CD14-positive monocyte (primary cell): ENCODE measurements around the gene USP11. TPM values are rescaled to one million over a fixed set of nuclear protein-coding genes. Genes with fewer than 3 reads are reported as not detected.

ENCODE experiments used
- DNase-seq, 3 donors: peaks; one replicate each; pipeline ENCODE4 v3.0.0-alpha.2; 2011 to 2022
- H2AFZ ChIP-seq: 2 replicates; pipeline ENCODE4 v1.6.0; 2012; ENCODE audit warnings: mild to moderate bottlenecking, low read depth, low read length, inconsistent platforms; ENCODE audit not compliant: insufficient read depth, poor library complexity, severe bottlenecking
- H3K27ac ChIP-seq, 2 donors: 1 replicate in 1 of 2; 2 replicates in 1 of 2; pipeline ENCODE4 v1.5.1; 2012 to 2013; ENCODE audit warnings: low read length in 2 of 2, control low read depth in 1 of 2, inconsistent platforms in 1 of 2, low read depth in 1 of 2, mild to moderate bottlenecking in 1 of 2
- H3K27me3 ChIP-seq, 2 donors: one replicate each; pipeline versions ENCODE4 v1.6.0 to v1.6.1; 2011 to 2013; ENCODE audit warnings: low read length in 2 of 2; ENCODE audit not compliant: control insufficient read depth in 2 of 2, insufficient read depth in 2 of 2
- H3K36me3 ChIP-seq, 2 donors: replicated peaks in 1 of 2; 1 replicate in 1 of 2; 2 replicates in 1 of 2; pipeline versions ENCODE4 v1.5.1 to v1.6.1; 2012 to 2013; ENCODE audit warnings: low read length in 2 of 2, control low read depth in 1 of 2, inconsistent platforms in 1 of 2, mild to moderate bottlenecking in 1 of 2; ENCODE audit not compliant: insufficient read depth in 2 of 2, control insufficient read depth in 1 of 2
- H3K4me1 ChIP-seq, 2 donors: 1 replicate in 1 of 2; 2 replicates in 1 of 2; pipeline versions ENCODE4 v1.5.1 to v1.6.1; 2012 to 2013; ENCODE audit warnings: low read length in 2 of 2, control low read depth in 1 of 2, inconsistent platforms in 1 of 2, mild to moderate bottlenecking in 1 of 2, moderate library complexity in 1 of 2; ENCODE audit not compliant: insufficient read depth in 2 of 2, control insufficient read depth in 1 of 2
- H3K4me2 ChIP-seq: replicated peaks from 2 replicates; pipeline ENCODE3; 2012; ENCODE audit warnings: low read length, moderate library complexity, mild to moderate bottlenecking; ENCODE audit not compliant: poor library complexity, severe bottlenecking; ENCODE audit errors: extremely low read depth
- H3K4me3 ChIP-seq, 3 experiments: fragments of 200-600 bp in 1 of 3; sonication (generic) in 1 of 3; replicated peaks in 1 of 3; 1 replicate in 2 of 3; 2 replicates in 1 of 3; pipeline ENCODE4 v1.5.1; 2011 to 2013; ENCODE audit warnings: low read length in 3 of 3, mild to moderate bottlenecking in 3 of 3, control low read depth in 2 of 3, low read depth in 2 of 3, inconsistent platforms in 1 of 3, moderate library complexity in 1 of 3
- H3K79me2 ChIP-seq: 2 replicates; pipeline ENCODE4 v1.6.0; 2012; ENCODE audit warnings: mild to moderate bottlenecking, control low read depth, inconsistent platforms, low read length, moderate library complexity; ENCODE audit not compliant: insufficient read depth
- H3K9ac ChIP-seq: 2 replicates; pipeline ENCODE4 v1.6.0; 2017; ENCODE audit warnings: low read length, mild to moderate bottlenecking; ENCODE audit not compliant: insufficient read depth, poor library complexity, severe bottlenecking
- H3K9me3 ChIP-seq, 2 donors: replicated peaks in 1 of 2; 1 replicate in 1 of 2; 2 replicates in 1 of 2; pipeline versions ENCODE4 v1.5.1 to v1.6.1; 2012 to 2013; ENCODE audit warnings: low read length in 2 of 2, control low read depth in 1 of 2; ENCODE audit not compliant: control insufficient read depth in 1 of 2, insufficient read depth in 1 of 2
- H4K20me1 ChIP-seq: 2 replicates; pipeline ENCODE4 v1.6.0; 2012; ENCODE audit warnings: mild to moderate bottlenecking, low read length, control low read depth, moderate library complexity; ENCODE audit not compliant: insufficient read depth
- H3K27ac Mint-ChIP-seq, 7 donors: one replicate each; pipeline ENCODE4 v1.8.0; 2020; ENCODE audit warnings: mild to moderate bottlenecking in 7 of 7, mixed read lengths in 7 of 7, moderate library complexity in 6 of 7, inconsistent platforms in 2 of 7
- H3K27me3 Mint-ChIP-seq, 3 donors: one replicate each; pipeline ENCODE4 v1.8.0; 2021 to 2022; ENCODE audit warnings: low read depth in 3 of 3, mild to moderate bottlenecking in 3 of 3, mixed read lengths in 3 of 3, moderate library complexity in 3 of 3, inconsistent platforms in 1 of 3
- H3K36me3 Mint-ChIP-seq, 2 donors: one replicate each; pipeline ENCODE4 v1.8.0; 2020; ENCODE audit warnings: mixed read lengths in 2 of 2, inconsistent platforms in 1 of 2, mild to moderate bottlenecking in 1 of 2
- H3K4me1 Mint-ChIP-seq: one replicate; pipeline ENCODE4 v1.8.0; 2020; ENCODE audit warnings: mild to moderate bottlenecking, mixed read lengths
- H3K4me3 Mint-ChIP-seq, 2 donors: one replicate each; pipeline ENCODE4 v1.8.0; 2020; ENCODE audit warnings: mild to moderate bottlenecking in 2 of 2, mixed read lengths in 2 of 2, moderate library complexity in 1 of 2
- H3K9me3 Mint-ChIP-seq, 7 donors: one replicate each; pipeline ENCODE4 v1.8.0; 2020 to 2022; ENCODE audit warnings: mixed read lengths in 7 of 7, mild to moderate bottlenecking in 6 of 7, moderate library complexity in 6 of 7, inconsistent platforms in 2 of 7
- CTCF ChIP-seq: fragments of 200-600 bp; IDR thresholded peaks from one replicate; pipeline ENCODE4 v1.8.0; 2022; ENCODE audit warnings: antibody characterized with exemption, mild to moderate bottlenecking
- WGBS: methylation state at CpG from one replicate; pipeline ENCODE4 v1.1.5; 2013; ENCODE audit warnings: missing lambda C conversion rate; ENCODE audit not compliant: insufficient coverage; 5-methylcytosine and 5-hydroxymethylcytosine counted together
- intact Hi-C, 2 donors: fragments of 100-400 bp; cut with micrococcal nuclease; formaldehyde crosslinking; loops; one replicate each; pipeline versions ENCODE4 v1.15.0 to v1.15.1; 2023
- polyA plus RNA-seq, 3 donors: library from polyadenylated mRNA; depleted of rRNA in 1 of 3; unstranded in 2 of 3; stranded (reverse) in 1 of 3; fragments of 300-500 nt in 2 of 3; fragments of >200 nt in 1 of 3; fragmentation: Illumina TruSeq in 2 of 3; gene quantifications; 1 replicate in 2 of 3; 2 replicates in 1 of 3; pipeline ENCODE4 v1.2.3, GENCODE V29; 2012 to 2021

The USP11 gene
- polyA plus RNA-seq, 3 donors, result 6.7 to 9.7 (median 8.8) TPM

DNA sequence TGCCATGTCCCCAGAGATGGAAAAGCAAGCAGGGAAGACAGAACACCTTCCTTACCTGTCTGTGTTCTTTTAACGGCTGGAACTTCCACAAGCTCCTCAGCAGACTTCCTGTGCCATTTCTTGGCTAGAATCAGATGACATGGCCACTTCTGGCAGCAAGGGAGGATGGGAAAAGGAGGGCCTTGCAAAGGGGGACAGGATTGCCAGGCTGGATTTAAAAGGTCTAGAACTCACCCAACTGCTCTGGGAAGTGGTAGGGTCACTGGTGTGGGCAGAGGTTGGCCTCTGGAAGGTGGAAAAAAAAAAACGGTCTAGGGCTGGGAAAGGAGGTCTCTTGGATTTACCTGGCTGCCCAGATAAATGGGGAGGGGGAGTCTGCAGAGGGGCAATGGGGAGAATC is 1.6 kb upstream of the USP11 start:
- H3K4me3 Mint-ChIP-seq, result peak overlapping the region in 1 of 2 donors; percentile 45
- peaks cover 20 to 46% of the 10 kb centered on the region in 2 donors for H3K36me3 Mint-ChIP-seq
- H3K79me2 ChIP-seq, result peaks cover 10% of the 10 kb centered on the region
- no peak overlapping the region for H2AFZ ChIP-seq
- H3K27ac ChIP-seq, result no peak overlapping the region
- no peak for DNase-seq
- no peak overlapping the region for H3K4me3 ChIP-seq
- H3K9ac ChIP-seq, result no peak overlapping the region
- H3K4me1 ChIP-seq, result peaks cover 8 to 14% of the 10 kb centered on the region in 2 donors
- H3K27me3 ChIP-seq, result peaks cover 0 to 16% of the 10 kb centered on the region in 2 donors
- peaks cover 0 to 11% (median 0%) of the 10 kb centered on the region in 7 donors for H3K9me3 Mint-ChIP-seq
- peak overlapping the region in 4 of 7 donors; percentile 26 to 99 (median 55) for H3K27ac Mint-ChIP-seq
- no peak for TF ChIP-seq CTCF
- peaks cover 0 to 58% (median 0%) of the 10 kb centered on the region in 3 donors for H3K27me3 Mint-ChIP-seq
- no peaks in the 10 kb centered on the region for H3K9me3 ChIP-seq
- peaks cover 15 to 28% of the 10 kb centered on the region in 2 donors for H3K36me3 ChIP-seq
- peaks cover 5% of the 10 kb centered on the region for H4K20me1 ChIP-seq
- no peak overlapping the region for H3K4me2 ChIP-seq
- WGBS, result no CpG with 5 or more reads among the region's 2 CpGs
- H3K4me1 Mint-ChIP-seq, result peaks cover 4% of the 10 kb centered on the region
- intact Hi-C loops, result no loop called here

DNA sequence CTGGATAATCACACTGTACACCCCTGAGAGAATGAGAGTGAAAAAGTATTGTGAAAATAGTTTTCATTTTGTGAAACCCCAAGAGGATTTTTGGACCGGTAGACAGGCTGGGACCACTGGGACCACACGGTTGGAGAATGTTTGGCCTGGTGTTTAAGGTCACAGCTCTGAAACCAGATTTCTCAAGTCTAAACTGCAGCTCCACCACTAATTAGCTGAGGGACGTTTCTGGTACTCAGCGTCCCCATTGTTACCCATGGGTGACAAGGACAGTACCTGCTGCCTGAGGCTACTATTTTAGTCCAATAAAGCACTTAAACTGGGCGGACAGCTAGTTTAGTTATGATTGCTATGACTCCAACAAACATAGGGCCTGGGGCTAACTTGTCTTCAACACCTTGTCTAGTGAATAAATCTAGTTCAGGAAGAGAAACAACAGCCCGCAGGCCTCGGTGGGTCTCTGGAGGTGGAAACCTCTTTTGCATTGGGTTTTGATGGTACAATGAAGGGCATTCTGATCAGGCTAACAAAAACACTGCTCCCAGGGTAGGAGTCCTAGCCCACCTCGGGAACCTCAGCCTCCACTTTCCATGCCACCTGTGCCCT is 509 bp upstream of the USP11 start:
- H3K27ac ChIP-seq, result peak overlapping the region; percentile 93 to 95
- H3K9me3 ChIP-seq, result no peaks in the 10 kb centered on the region
- peaks cover 8 to 14% of the 10 kb centered on the region in 2 donors for H3K4me1 ChIP-seq
- peaks cover 4 to 16% of the 10 kb centered on the region in 2 donors for H3K36me3 ChIP-seq
- no peak for TF ChIP-seq CTCF
- no peaks in the 10 kb centered on the region for H4K20me1 ChIP-seq
- Mint-ChIP-seq H3K36me3 (peaks cover 12 to 34% of the 10 kb centered on the region in 2 donors), H3K27me3 (peaks cover 0 to 60% (median 0%) of the 10 kb centered on the region in 3 donors), H3K4me1 (peaks cover 4% of the 10 kb centered on the region), H3K4me3 (peak overlapping the region; percentile 87 to 96), H3K27ac (peak overlapping the region; percentile 99 to 100 (median 100)), H3K9me3 (peaks cover 0 to 11% (median 0%) of the 10 kb centered on the region in 7 donors)
- H3K27me3 ChIP-seq, result peaks cover 0 to 17% of the 10 kb centered on the region in 2 donors
- H3K4me2 ChIP-seq, result peak overlapping the region; percentile 72
- H3K4me3 ChIP-seq, result peak overlapping the region; percentile 54 to 82 (median 77)
- intact Hi-C loops, result loop anchor here in 1 of 2 donors (2.0 kb wide), 1 partner anchor 13 kb away; the partner anchor contains the start of gene CDK16
- peaks cover 13% of the 10 kb centered on the region for H3K79me2 ChIP-seq
- WGBS, result no CpG with 5 or more reads among the region's 8 CpGs
- H3K9ac ChIP-seq, result peak overlapping the region; percentile 86
- H2AFZ ChIP-seq, result peak overlapping the region; percentile 47
- DNase-seq, result no peak
